NCI-H1436 treated with DMSO at 0.1 percent for 48 hours (cell line): ENCODE results near the gene DOK6.
"Not testable (repeated sequence)": the region's sequence is repeated elsewhere in the genome, so short reads cannot be mapped to it uniquely, and the experiment has no call there.

Experiments
- DNase-seq: peaks from one replicate; lab custom pipeline; 2025; lab: John Stamatoyannopoulos, UW

DOK6 gene

GRCh38 chr18:69871363-69871762, 470.7 kb downstream of the DOK6 start:
- DNase-seq: no peak

DNA sequence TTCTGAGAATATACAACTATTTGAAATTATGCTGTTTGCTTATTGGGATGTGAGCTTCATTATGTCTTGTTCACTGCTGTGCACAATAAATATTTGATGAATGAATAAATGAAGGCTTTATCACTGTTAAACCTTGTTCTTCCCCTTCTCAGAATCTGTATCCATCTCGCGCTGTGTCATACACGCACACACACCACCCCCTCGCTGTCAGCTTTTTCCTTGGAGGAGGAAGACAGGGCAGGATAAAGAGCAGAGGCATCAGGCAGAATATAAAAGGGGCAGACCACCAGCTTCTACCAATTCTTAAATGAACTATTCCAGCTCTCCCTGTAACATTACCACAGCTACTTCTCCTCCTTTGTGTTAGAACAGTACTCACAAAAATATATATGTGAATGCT, 472.0 kb downstream of the DOK6 start:
- DNase-seq: no peak

- DNase-seq: no peak
These were observed 473.4 kb downstream of the DOK6 start for GRCh38 chr18:69874058-69874457.

DNA sequence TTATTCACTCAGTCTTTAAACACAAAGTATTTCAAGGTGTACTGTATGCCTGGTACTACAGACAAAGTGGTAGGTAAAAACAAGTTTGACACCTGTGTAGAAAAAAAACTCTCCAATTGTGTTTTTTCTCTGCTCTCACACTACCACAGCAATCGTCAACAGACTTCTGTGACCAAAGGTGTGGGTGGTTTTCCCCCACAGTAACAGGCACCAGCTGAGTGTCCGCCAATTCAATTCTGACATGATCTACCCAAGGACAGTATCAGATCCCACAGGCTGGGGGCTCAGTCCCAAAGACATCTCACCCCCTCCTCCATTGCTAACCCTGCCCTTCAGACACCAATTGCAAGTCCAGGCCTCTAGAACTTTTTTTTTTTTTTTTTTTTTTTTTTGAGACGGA, 475.8 kb downstream of the DOK6 start:
- DNase-seq: no peak

GRCh38 chr18:69878213-69878933, 477.7 kb downstream of the DOK6 start:
- DNase-seq: no peak

GRCh38 chr18:69879051-69879450, 478.4 kb downstream of the DOK6 start:
- DNase-seq: not testable (repeated sequence)

- DNase-seq: no peak
These were observed 479.4 kb downstream of the DOK6 start for GRCh38 chr18:69880083-69880482.

GRCh38 chr18:69882965-69883668, 482.4 kb downstream of the DOK6 start:
- DNase-seq: no peak

DNA sequence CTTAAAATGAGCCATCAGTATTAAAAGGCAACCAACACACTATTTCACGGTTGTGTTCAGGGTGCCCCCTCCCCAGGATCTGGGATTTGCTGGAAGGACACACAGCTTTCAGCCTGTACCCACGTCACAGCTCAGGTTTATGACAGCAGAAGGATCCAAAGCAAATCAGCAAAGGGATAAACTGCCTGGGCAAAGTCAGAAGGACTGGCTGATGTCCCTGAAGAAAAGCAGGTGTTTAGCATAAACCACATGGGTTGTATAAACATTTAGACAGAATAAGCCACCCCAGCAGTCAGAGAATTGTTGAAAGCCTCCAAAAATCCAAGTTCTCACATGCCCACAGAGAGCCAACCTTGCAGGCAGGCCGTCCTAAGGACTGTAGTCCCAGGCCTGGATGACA, 483.1 kb downstream of the DOK6 start:
- no peak for DNase-seq

GRCh38 chr18:69885355-69885754, 484.7 kb downstream of the DOK6 start:
- DNase-seq: no peak

DNA sequence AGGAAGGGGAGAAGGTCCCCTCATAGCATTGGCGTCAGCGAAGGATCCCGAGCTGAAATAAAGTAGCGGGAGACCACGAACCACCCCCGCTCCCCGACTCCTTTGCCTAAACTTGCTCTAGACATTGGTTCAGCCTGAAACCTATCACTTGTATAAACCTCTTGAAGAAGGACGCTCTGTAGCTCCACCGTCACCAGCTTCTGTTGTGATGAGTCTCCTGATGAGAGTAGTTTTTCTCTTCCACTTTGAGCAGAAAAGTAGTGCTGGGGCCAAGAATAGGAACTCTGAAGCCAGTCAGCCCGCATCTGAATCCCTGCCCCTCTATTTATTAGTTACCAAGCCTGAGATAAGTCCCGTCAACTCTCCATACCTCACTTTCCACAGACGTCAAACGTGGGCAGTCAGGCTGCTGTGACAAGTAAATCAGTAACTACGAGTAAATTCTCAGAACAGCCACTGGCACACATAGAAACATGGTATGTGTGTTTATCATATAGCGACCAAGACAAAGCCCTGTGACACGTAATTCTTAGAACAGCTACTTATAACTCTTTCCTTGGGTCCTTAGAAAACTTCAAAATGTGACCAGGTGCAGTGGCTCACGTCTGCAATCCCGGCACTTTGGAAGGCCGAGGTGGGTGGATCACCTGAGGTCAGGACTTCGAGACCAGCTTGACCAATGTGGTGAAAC, 485.3 kb downstream of the DOK6 start:
- no peak for DNase-seq

GRCh38 chr18:69887256-69887655, 486.6 kb downstream of the DOK6 start:
- no peak for DNase-seq

GRCh38 chr18:69889009-69889408, 488.3 kb downstream of the DOK6 start:
- no peak for DNase-seq

GRCh38 chr18:69890558-69890957, 489.9 kb downstream of the DOK6 start:
- DNase-seq: no peak

GRCh38 chr18:69894467-69894866, 493.8 kb downstream of the DOK6 start:
- DNase-seq: no peak

GRCh38 chr18:69895066-69896047, 494.7 kb downstream of the DOK6 start:
- DNase-seq: no peak

DNA sequence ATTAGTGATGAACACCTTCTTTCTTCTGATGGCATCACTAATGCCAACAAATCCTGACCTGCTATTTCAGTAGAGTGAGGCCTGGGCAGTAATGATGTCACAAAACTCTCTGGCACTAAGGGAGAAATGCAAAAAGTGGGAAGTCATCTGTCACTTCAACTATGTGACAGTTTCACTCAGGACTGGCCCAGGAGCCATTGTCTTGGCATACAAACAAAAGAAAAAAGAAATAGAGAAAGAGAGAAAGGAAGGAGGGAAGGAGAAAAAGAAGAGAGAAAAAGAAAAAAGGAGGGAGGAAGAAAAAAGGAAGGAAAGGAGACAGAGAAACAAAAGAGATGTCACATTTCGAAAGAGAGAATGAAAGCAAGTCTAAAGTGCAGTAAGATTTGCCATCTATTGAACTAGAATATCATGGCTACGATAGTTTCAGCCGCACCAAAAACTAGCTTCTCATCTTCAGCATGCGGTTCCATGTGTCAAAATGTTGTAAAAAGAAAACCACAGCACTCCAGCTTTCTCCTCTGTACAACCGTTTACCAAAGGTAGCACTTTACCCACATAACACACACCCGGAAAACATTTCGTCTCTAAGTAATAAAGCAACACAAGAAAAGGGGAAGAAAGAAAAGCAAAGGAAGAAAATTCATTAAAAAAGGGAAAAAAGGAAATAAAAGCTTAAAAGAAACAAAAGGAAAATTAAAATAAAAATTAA, 496.9 kb downstream of the DOK6 start:
- no peak for DNase-seq

- no peak for DNase-seq
These were observed 497.7 kb downstream of the DOK6 start for GRCh38 chr18:69898241-69898861.
